NB4 (cell line): ENCODE results near the gene LRFN2.

Source experiments
- CTCF ChIP-seq: IDR thresholded peaks from one replicate; pipeline ENCODE4 v1.5.1; 2012; ENCODE audit warnings: low read depth, low read length
- POLR2A ChIP-seq: IDR thresholded peaks from 2 replicates; pipeline ENCODE4 v1.6.1; 2011; ENCODE audit warnings: mild to moderate bottlenecking; ENCODE audit not compliant: insufficient read length; ENCODE audit errors: extremely low read depth

GRCh38 chr6:40498148-40498547 lies 89.0 kb downstream of the LRFN2 start:
- TF ChIP-seq CTCF, result no peak
- no peak for TF ChIP-seq POLR2A
